ENCODE results near the gene USH1C. TPM values are rescaled to one million over a fixed set of nuclear protein-coding genes. Genes with fewer than 3 reads are reported as not detected.
A peak's percentile ranks its signal among the peaks of the same experiment; 100 is the strongest.

Gene USH1C
- total and polyA plus RNA-seq, 2 of the 13 experiments (the other 11 are each of a cell fraction or from before 2014, with no cell fraction given) = not detected

DNA sequence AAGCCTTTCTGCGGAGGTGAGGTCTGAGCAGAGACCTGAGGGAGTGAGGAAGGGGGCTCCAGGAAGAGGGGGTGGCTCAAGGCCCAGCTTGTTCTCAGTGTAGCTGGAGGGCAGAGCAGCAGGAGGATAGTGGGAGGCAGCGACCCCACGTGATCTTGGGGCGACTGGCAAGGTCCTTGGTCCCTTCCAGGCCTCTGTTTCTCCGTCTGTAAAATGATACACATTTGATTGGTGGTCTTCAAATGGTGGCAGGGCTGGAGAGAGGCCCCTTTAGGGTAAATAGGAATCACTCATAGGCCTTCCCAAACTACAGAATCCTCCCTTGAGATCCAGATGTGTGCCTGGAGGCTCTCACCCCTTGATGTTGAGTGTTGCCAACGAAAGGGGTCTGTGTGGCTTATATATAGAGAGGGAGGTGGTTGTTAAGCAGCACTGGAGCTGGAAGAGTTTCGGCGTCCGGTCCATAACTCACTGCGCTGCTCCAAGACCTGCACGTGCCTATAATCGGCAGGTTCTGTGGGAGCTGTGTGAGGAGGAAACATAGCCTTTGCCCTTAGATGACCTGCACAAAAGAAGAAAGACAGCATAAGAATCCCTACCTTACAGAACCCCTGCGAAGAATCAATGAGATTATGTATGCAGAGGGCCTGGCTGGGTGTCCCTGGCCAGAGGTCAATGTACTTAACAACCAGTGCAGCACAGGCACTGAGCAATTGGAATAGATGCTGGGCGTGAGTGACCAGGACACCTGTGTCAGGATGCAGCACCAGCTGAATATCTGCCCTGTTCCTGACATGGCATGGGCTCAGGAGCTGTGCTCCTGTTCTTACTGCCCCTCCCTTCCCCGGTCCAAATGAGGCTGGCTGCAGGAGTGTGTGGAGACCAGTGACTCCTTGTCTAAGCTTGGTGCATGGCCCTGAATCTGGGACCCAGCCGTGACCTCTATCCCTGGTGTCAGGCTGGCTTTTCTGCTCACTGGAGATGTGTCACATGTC, 31.5 kb upstream of the USH1C start:
- Histone ChIP-seq H4K20me1 (ENCODE audit: insufficient read depth, low read length) (no peaks in the 10 kb centered on the region), H2AFZ (ENCODE audit: low read length) (no peak overlapping the region), H3K9me3 (ENCODE audit: low read length) (no peaks in the 10 kb centered on the region), H3K4me2 (ENCODE audit: low read depth, low read length) (no peak overlapping the region), H3K36me3 (replicated peaks in 1 of 2; ENCODE audit: control insufficient read depth in 1 of 2, insufficient read depth in 2 of 2, low read length in 2 of 2) (no peaks in the 10 kb centered on the region), H3K27me3 (ENCODE audit: control insufficient read depth in 1 of 2, insufficient read depth in 2 of 2, low read length in 2 of 2) (peaks cover 6 to 18% of the 10 kb centered on the region in 2 experiments; a peak in 3 of 5 replicates), H3K4me3 (replicated peaks in 1 of 3; ENCODE audit: insufficient read depth in 1 of 3, low read depth in 2 of 3, low read length in 3 of 3) (no peak overlapping the region), H3K79me2 (ENCODE audit: insufficient read depth, low read length) (no peaks in the 10 kb centered on the region), H3K9ac (ENCODE audit: insufficient read depth, low read depth, low read length) (no peak overlapping the region), H3K4me1 (ENCODE audit: insufficient read depth, low read length) (no peaks in the 10 kb centered on the region), H3K27ac (ENCODE audit: extremely low read length, insufficient read depth, low read length) (no peak overlapping the region)
- no TSS peak for BruUV-seq (replicated peaks)
- ChIA-PET POLR2A (no interaction called here), CTCF (ENCODE audit: low intra/inter-chr PET ratio, low total read pairs) (no interaction called here)
- in situ Hi-C loops (cut with HindIII; ENCODE audit: extremely low pct_ligation_motif_present, low pct_unique_long_range_greater_than_20kb) (no loop called here), intact Hi-C loops (cut with micrococcal nuclease; ENCODE audit: unreplicated experiment) (no loop called here)
- TF ChIP-seq KLF9 (CRISPR knock-in tag; IDR thresholded peaks at IDR 0.05; ENCODE audit: low read depth) = no peak
- TF ChIP-seq FLYWCH1 (CRISPR knock-in tag; IDR thresholded peaks at IDR 0.05) = no peak
- peak; percentile 68 for TF ChIP-seq BHLHE40 (IDR thresholded peaks at IDR 0.05; ENCODE audit: low read length)
- TF ChIP-seq NR2F1 (CRISPR knock-in tag; IDR thresholded peaks at IDR 0.05) = 0 out of 4 replicates have a peak, but pooled peaks of 1 of the 2 experiments have one; percentile 26
- TF ChIP-seq HHEX (CRISPR knock-in tag; IDR thresholded peaks at IDR 0.05) = peak; percentile 92
- TF ChIP-seq THRA (CRISPR knock-in tag; IDR thresholded peaks at IDR 0.05; ENCODE audit: borderline replicate concordance) = peak; percentile 19; the same call in 1 of the 2 replicates
- TF ChIP-seq NR2F2 (IDR thresholded peaks at IDR 0.05; ENCODE audit: borderline replicate concordance, low read depth) = peak; percentile 87
- TF ChIP-seq RARA (CRISPR knock-in tag; IDR thresholded peaks at IDR 0.05) = 0 out of 2 replicates have a peak, but pooled peaks have one; percentile 16
- TF ChIP-seq TCF7 (IDR thresholded peaks at IDR 0.05; ENCODE audit: low read depth) = 0 out of 2 replicates have a peak, but pooled peaks have one; percentile 11
- TF ChIP-seq, protein P1, sequence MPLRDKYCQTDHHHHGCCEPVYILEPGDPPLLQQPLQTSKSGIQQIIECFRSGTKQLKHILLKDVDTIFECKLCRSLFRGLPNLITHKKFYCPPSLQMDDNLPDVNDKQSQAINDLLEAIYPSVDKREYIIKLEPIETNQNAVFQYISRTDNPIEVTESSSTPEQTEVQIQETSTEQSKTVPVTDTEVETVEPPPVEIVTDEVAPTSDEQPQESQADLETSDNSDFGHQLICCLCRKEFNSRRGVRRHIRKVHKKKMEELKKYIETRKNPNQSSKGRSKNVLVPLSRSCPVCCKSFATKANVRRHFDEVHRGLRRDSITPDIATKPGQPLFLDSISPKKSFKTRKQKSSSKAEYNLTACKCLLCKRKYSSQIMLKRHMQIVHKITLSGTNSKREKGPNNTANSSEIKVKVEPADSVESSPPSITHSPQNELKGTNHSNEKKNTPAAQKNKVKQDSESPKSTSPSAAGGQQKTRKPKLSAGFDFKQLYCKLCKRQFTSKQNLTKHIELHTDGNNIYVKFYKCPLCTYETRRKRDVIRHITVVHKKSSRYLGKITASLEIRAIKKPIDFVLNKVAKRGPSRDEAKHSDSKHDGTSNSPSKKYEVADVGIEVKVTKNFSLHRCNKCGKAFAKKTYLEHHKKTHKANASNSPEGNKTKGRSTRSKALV (CRISPR knock-in tag; IDR thresholded peaks at IDR 0.05) = no peak
- TF ChIP-seq RXRB (CRISPR knock-in tag; IDR thresholded peaks at IDR 0.05; ENCODE audit: borderline replicate concordance) = peak; percentile 46; the same call in 1 of the 2 replicates
- TF ChIP-seq HDAC1 (CRISPR knock-in tag; IDR thresholded peaks at IDR 0.05) = 0 out of 2 replicates have a peak, but pooled peaks have one; percentile 17
- 0 out of 2 replicates have a peak, but pooled peaks have one; percentile 14 for TF ChIP-seq HNF4A (CRISPR knock-in tag; IDR thresholded peaks at IDR 0.05)
- TF ChIP-seq NR2F6 (IDR thresholded peaks at IDR 0.05) = peak; percentile 77
- no peak for TF ChIP-seq NR2F6 (CRISPR knock-in tag; IDR thresholded peaks at IDR 0.05)
- TF ChIP-seq FOSL1 (CRISPR knock-in tag; IDR thresholded peaks at IDR 0.05; ENCODE audit: borderline replicate concordance) = no peak
- FAIRE-seq (no peak), ATAC-seq (peak; percentile 81), DNase-seq (ENCODE audit: low spot score) (no peak)
- 9% methylated on average over 14 of the region's 16 CpGs for WGBS (ENCODE audit: low lambda C conversion rate)
